Activated CD8-positive, alpha-beta memory T cell treated with anti-CD3 and anti-CD28 coated beads for 24 hours (primary cell): Measurements from ENCODE around the gene SLC9C2.
"Not testable (repeated sequence)": the region's sequence is repeated elsewhere in the genome, so short reads cannot be mapped to it uniquely, and the experiment has no call there.

Experiments used
- DNase-seq: peaks from one replicate; pipeline ENCODE4 v3.0.0-alpha.2; 2020

Gene SLC9C2

DNA sequence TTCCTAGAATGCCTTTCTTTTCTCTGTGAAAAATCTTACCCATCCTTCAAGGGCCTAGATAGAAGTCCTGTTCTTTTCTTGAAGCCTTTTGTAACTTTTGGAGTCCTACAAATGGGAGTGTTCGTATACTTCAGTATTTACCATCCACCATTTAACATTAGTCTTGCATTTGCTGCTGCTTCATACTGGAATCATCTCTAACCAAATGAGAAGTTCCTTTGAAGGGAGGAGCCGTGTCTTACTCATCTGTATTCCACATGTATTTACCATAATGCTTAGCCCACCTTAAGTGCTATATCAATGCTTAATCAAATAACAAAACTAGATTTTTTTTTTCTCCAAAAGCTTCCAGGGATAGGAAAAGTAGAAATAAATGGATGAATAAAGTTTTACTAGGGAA lies 118.6 kb downstream of the SLC9C2 start:
- DNase-seq = no peak

DNA sequence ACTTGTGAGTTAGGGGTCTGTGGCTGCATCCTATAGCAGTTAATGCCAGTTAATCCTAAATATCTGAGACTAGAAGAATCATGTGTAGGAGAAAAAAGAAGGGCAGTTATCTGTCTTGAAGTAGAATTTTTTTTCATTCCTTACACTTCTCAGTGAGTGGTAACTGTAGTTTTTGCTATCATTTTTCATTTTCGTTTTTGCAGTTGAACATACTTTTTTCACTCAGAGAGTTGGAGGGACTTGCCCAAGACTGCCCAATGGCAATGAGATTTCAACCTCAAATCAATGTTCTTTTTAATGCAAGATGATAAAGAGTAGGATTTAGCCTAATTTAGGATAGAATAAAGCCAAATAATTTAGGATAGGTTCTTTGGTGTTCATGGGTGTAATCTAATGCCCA lies 120.2 kb downstream of the SLC9C2 start:
- no peak for DNase-seq

DNA sequence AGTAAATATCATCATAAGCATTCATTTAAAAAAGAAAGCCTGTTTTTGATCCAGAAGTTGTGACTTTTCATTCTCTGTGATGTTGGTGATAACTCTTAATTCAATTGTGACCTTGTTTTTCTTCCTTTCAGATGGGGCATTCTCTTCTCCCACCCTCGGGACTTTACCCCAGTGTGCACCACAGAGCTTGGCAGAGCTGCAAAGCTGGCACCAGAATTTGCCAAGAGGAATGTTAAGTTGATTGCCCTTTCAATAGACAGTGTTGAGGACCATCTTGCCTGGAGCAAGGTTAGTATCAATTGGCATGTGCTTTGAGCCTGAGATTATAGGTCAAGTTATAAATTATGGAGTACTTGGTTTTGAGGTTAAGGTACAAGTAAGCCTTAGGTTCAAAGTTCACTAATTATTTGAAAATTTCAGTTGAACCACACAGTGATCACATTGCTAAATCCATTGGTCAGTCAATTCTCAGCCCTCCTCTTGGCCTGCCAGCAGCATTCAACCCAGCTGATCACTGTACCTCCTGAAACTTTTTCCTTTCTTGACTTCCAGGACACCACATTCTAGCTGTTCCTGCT lies 121.6 kb downstream of the SLC9C2 start:
- no peak for DNase-seq

DNA sequence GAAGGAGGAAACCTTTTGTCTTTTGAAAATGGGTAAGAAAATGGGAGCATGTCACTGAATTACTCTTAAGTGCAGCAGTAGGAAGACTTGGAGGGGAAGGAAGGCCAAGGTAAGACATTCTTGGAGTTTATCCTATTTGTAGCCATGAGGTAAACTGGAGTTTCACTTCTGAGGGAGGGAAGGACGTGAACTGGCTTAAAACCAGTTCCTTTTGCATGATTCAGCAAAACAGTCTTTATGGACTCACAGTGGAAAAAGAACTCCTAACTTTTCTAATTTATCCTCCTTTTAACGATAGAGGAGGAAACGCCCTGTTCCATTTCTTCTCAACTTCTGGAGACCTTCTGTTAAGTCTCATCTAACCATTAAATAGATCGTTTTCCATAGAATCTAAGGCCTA lies 123.2 kb downstream of the SLC9C2 start:
- DNase-seq = no peak

DNA sequence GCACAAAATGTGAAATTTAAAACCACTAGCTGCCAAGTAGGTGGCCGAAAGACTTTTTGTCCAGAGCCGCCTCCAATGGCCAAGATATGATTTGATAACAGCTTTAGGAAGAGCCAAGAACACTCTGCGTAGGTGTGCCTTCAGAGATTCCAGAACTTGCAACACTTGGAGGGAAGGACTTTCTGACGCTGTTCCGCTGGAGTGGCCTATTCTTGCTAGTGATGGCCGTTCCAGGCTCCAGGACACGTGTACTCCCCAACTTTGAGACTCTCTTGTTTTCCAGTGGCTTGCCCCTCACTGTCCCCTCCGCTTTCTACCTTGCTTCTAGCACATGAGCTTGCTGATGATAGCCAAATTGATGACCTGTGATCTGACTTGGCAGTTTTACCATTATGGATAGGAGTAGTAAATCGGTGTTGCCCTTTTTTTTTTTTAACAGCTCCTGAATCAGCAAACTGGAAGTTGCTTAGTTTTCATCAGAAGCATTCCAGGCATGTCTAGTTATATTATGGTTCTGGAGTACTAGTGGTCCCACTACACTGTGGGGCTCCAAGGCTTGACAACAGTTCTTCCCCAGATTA lies 124.7 kb downstream of the SLC9C2 start:
- DNase-seq = no peak

DNA sequence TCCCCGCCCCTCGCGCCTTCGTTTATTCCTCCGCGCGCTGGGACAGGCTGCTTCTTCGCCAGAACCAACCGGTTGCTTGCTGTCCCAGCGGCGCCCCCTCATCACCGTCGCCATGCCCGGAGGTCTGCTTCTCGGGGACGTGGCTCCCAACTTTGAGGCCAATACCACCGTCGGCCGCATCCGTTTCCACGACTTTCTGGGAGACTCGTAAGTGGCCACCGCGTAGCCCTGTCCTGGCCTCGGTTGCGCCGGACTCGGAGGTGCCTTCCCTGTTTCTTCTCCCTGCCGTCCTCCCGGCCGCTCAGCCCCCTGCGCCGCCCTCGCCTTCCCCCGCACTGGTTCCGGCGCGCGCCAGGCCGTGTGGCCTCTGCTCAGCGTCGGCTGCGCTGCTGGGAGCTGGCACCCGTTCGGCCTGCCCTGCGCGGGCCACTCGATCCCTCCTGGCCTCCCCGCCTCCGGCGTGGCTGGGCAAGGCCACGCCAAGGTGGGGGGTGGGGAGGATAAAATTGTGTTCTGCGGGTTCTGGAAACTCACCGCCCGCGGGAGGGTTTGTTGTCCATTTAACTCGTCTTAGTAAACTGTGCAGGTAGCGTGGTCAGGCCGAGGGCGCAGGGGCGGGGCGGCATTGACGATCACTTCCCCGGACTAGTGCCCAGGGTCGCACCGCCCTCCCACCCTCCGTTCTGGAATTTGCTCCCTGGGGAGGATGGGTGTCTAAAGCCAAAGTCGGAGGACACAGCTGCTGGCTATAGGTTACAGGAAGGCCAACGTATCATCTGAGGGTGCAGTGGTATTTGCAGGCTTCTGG lies 125.4 kb downstream of the SLC9C2 start, which contains the start of gene PRDX6:
TSS of gene PRDX6 (plus strand) at position 50 of the 808 bp plus-strand sequence. CDS start at position 113, 63 bp downstream.
- peak; percentile 92 for DNase-seq

DNA sequence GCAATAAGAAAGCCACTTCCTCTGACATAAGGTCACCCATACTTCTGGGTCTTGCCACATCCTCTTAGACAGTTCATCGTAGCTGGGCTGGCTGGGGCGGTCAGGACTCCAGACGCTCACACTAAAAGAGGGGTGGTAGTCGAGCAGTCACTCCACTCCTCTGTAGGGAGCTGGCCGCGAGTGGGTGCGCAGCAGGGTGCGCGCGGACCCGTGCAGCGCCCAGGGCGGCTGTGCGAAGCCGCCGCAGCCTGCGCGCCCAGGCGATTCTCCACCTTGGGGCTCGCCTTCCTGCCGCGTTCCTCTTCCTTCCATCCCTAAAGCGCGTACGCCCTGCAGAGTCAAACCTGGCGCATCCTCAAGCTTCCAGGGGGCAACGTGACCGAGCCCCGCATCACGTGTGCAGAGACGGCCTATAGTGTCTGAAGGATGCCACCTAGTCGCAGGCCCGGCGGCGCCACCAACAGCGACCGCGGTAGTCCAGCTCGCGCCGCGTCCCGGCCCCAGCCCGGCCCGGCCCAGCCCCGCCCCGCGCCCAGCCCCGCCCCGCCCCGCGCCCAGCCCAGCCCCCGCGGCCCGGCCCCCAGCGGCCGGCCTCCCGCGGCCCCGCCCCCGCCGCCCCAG lies 126.1 kb downstream of the SLC9C2 start:
- peak; percentile 90 for DNase-seq

DNA sequence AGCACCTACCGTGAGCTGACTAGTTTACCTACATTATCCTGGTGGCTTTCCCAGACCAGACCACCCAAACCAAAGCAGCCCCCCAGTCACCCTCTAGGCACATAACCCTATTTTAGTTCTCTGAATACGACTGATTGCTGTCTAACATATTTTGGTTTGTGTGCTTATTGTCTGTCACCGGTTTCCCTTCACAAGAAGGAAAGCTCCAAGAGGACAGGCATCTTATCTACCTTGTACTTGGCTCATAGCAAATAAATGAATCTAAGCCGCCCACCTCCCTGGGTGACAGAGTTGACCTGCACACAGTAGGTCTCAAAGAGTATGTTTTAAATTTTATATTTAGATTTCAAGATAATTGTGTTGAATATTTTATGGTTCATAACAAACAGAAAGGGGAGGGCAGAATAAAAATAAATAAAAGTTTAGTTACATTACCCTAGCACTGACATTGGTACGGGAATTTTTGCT lies 126.6 kb downstream of the SLC9C2 start:
- DNase-seq = no peak

DNA sequence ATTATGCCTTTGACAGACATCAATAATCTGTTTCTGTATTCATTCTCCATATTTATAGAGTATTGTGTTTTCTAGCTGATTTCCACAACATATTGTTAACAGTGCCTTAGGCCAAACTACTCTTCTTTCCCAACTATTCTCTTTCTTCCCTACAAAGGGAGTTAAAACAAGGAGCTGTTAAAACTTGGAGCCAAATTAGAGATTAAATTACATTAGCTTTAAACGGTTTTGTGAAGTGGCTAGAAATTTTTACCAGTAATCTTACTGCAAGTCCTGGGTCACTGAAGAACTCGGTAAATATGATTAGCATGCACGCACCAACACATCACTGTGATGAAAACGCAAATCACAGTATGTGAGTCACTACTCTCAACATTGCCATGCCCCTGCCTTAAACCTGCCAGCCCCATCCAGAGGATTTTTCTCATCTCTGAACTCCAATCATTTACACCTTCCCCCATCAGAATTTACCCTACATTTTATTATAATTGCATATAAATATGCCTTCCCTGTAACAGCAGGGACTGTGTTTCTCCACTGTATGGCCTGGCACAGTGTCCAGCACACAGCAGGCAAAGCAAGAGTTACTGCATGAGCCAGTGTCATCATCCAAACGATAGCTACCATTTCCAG lies 127.2 kb downstream of the SLC9C2 start:
- DNase-seq = no peak

DNA sequence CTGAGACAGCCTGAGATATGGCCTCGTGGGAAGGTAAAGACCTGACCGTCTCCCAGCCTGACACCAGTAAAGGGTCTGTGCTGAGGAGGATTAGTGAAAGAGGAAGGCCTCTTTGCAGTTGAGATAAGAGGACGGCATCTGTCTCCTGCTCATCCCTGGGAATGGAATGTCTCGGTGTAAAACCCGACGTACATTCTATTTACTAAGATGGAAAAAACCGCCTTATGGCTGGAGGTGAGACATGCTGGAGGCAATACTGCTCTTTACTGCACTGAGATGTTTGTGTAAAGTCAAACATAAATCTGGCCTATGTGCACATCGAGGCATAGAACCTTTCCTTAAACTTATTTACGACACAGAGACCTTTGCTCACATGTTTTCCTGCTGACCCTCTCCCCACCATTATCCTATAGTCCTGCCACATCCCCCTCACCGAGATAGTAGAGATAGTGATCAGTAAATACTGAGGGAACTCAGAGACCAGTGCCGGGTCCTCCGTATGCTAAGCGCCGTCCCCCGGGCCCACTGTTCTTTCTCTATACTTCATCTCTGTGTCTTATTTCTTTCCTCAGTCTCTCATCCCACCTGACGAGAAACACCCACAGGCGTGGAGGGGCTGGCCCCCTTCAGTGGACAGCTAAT lies 128.0 kb downstream of the SLC9C2 start:
- not testable (repeated sequence) for DNase-seq

DNA sequence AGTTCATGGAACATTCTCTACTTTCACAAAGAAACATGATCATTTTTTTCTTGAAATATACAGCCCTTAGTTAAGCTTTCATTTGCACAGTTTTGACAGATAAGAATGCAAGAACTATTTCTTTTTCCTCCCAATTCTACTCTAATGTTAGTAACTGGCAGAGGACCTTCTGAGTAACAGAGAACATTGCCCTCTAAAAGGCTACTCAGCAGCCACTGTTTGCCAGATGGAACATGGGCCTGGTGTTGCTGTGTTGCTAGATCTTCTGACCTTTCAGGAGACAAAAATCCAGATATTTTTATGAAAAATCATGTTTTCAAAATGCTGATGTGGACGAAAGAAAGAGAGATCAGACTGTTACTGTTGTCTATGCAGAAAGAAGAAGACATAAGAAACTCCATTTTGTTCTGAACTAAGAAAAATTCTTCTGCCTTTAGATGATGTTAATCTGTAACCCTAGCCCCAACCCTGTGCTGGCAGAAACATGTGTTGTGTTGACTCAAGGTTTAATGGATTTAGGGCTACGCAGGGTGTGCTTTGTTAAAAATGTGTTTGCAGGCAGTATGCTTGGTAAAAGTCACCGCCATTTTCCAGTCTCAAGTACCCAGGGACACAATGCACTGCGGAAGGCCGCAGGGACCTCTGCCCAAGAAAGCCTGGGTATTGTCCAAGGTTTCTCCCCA lies 128.6 kb downstream of the SLC9C2 start:
- DNase-seq = no peak

DNA sequence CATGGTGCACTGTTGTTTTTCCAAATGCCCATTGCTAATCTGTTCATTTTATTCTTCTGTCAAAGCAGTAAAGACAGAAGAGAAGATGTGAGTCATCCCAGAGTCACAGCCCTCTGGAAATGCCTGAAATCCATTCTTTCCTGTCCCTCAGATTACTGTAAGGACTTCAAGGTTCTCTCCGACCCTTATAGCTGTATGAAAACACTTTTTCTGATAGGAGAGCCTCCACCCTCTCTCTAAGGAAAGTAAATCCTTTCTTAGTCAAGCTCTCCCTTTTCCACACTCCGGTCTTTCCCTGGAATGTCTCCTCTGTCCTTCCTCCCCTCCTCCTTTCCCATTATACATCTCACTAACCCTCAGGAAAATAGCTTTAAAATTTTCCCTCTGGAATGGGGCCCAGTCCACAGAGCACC lies 129.3 kb downstream of the SLC9C2 start:
- DNase-seq = no peak

DNA sequence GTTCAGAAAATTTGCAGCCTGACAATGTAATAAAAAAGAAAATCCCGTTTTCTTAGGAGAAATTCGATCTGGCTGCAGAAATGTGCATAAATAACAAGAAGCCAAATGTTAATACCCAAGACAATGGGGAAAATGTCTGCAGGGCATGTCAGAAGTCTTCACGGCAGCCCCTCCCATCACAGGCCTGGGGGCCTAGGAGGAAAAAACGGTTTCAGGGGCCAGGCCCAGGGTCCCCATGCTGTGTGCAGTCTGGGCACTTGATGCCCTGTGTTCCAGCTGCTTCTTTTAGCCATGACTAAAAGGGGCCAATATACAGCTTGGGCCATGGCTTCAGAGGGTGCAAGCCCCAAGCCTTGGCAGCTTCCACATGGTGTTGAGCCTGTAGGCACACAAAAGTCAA lies 132.3 kb downstream of the SLC9C2 start:
- DNase-seq = no peak

DNA sequence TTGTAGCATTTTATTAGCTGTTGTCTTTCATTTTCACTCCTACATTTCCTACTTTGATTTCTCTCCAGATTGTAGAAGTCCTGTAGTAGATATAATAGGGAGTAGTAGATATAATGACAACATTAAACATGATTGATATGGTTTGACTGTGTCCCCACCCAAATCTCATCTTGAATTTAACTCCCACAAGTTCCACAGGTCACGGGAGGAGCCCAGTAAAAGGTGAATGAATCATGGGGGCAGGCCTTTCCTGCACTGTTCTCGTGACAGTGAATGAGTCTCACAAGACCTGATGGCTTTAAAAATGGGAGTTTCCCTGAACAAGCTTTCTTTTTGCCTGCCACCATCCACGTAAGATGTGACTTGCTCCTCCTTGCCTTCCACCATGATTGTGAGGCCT lies 133.2 kb downstream of the SLC9C2 start:
- DNase-seq = no peak

DNA sequence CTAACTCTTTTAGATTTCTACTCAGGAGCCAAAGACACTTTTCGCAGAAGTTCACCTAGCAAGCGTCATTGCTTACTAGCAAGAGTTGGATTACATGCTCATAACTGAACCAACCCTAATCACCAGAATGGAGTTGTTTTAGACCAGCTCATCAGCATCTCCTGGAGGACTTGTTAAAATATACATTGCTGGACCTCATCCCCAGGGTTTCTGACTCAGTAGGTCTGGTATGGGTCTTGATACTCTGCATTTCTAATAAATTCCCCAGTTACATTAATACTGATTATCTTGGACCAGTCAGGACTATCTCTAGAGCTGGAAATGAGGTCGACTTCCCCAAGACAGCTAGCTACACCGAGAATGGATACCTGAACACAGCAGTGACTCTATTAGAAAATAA lies 135.4 kb downstream of the SLC9C2 start:
- DNase-seq = no peak

DNA sequence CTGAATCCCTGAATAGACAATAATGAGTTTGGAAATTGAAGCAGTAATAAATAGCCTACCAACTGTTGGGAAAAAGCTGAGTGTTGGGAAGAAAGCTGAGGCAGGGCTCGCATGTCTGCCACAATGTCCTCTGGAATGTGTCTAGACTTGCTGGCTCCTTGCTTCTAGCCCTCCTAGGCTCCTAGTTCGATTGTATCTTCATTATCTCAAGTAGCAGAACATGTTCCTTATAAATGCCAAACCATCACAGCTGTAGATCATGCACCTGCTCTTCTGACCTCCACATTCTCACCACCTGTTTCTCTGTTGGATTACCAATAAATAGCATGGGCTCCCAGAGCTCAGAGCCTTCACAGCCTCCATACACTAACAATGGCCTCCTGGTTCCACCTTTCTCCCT lies 138.7 kb downstream of the SLC9C2 start:
- not testable (repeated sequence) for DNase-seq

DNA sequence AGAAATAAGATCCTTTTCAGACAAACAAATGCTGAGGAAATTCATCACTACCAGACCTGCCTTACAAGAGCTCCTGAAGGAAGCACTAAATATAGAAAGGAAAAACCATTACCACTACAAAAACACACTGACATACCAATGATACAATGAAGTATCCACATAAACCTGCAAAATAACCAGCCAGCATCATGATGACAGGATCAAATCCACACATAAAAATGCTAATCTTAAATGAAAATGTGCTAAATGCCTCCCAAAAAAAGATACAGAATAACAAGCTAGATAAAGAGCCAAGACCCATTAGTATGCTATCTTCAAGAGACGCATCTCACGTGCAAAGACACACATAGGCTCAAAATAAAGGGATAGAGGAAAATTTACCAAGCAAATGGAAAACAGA lies 140.2 kb downstream of the SLC9C2 start:
- not testable (repeated sequence) for DNase-seq

DNA sequence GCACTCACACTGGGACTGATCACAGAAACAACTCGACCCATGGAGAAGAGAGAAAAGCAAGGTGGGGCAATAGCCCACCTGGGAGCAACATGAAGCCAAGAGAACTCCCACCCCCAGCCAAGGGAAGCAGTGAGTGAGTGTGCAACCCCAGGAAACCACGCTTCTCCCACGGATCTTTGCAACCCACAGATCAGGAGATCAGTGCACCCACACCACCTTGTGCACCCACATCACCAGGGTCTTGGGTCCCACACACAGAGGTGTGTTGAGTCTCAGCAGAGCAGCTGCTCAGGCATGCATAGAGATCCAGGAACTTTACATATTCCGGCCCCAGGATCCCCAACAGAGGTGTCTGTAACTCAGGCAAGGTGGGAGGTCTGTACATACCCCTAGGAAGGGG lies 143.0 kb downstream of the SLC9C2 start:
- no peak for DNase-seq

DNA sequence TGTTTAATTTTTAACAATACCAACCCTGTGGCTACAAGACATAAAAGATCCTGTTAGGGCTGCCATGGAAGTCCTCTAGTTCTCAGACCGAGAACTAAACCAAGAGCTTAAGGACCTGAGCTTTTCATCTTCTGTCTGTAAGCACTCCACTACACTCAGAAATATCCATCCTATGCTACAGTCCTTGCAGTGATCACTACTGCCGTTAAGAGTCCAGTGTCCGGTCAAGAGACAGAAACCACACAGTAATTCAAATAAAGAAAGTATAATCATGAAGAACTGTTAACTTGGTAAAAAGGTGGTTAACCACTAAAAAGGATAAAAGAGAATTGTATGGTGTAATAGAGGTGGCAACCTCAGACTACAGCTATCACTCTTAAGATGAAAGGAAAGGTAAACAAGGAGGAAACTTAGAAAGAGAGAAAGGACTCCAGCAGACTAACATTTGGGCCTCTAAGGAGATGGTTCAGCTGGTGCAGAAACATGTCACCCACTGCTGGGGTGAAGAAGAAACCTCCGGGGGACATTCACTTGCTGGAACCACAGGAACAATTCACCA lies 147.8 kb downstream of the SLC9C2 start:
- DNase-seq = no peak

DNA sequence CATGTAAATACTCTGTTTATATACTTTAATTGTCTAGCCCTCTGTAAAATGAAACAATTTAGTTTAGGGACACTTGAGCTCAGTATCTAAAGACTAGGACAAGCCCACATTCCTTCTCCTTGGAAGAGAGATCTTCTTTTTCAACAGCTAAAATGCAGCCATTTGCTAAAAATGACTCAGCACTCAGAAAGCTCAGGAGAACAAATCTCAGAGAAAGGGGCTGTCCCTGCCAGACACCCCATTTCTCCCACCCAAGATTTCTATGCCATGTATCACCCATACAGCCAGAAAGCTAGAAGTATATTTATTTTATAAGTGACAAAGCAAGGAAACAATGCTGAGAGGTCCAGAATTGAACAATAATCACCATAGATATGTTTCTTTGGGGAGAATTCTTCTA lies 148.9 kb downstream of the SLC9C2 start:
- no peak for DNase-seq

DNA sequence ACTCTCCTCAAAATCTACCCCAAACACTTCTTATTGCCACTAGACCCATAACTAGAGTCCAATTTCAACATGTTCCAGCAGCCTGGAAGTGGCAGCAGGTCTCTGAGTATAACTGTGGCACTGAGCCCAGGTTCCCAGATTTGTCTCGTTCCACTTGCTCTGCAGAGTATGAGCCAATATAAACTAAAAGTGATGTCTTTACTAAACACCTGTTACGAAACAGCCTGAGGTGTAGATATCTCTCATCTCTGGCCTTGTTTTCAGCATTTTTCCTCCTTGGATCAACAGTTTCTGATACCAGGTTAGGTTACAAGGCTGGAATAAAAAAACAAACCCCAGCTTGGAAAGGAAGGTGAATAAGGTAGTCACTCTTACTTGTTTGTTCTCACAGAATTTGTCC lies 150.9 kb downstream of the SLC9C2 start:
- no peak for DNase-seq
